ENCODE measurements around the gene GBA3.

GRCh38 chr4:22712529-22712928 lies 19.8 kb downstream of the GBA3 start:
- TF ChIP-seq POLR2AphosphoS5 (IDR thresholded peaks at IDR 0.05) (no peak), POLR2A (IDR thresholded peaks at IDR 0.05) (no peak), CTCF (IDR thresholded peaks at IDR 0.05) (no peak), EP300 (IDR thresholded peaks at IDR 0.05; ENCODE audit: low read depth) (no peak)

All from transverse colon (tissue), 4 donors.